Endothelial cell of umbilical vein (primary cell): ENCODE results near the gene GPATCH2. TPM values are rescaled to one million over a fixed set of nuclear protein-coding genes. Genes with fewer than 3 reads are reported as not detected.

ENCODE experiments used
- BruUV-seq: library from RNA; stranded (reverse); fragments of 400-500 nt; replicated peaks from 2 replicates; lab custom pipeline; 2021; lab: Mats Ljungman, UMichigan
- CTCF ChIA-PET: fragments of 300-600, 350-600 bp; sonication (Branson Sonifier 250); formaldehyde crosslinking; loops from one replicate; lab custom pipeline; 2021; ENCODE audit warnings: antibody characterized with exemption, inconsistent platforms; lab: Charles Lee
- POLR2A ChIA-PET: fragments of 300-600, 350-600 bp; sonication (Branson Sonifier 250); formaldehyde crosslinking; loops from one replicate; lab custom pipeline; 2021; ENCODE audit warnings: antibody characterized with exemption, inconsistent platforms; lab: Charles Lee
- DNase-seq: peaks from one replicate; pipeline ENCODE4 v3.0.0-alpha.2; 2011; ENCODE audit warnings: low read depth, low spot score
- FAIRE-seq: peaks from 2 replicates; lab custom pipeline; 2011; peaks lifted over from hg19 to GRCh38; lab: Jason Lieb, UNC
- H2AFZ ChIP-seq: 2 replicates; pipeline ENCODE4 v1.6.0; 2012; ENCODE audit warnings: low read depth, low read length, control low read depth, inconsistent platforms
- H3K27ac ChIP-seq: 2 replicates; pipeline ENCODE4 v1.5.1; 2011; ENCODE audit warnings: low read depth, mild to moderate bottlenecking, control low read depth, low read length, moderate library complexity; ENCODE audit not compliant: insufficient read depth
- H3K27me3 ChIP-seq, 2 experiments: 2 replicates each; pipeline versions ENCODE4 v1.6.0 to v1.6.1; 2011; ENCODE audit warnings: low read length in 2 of 2, mixed read lengths in 1 of 2; ENCODE audit not compliant: control insufficient read depth in 2 of 2, insufficient read depth in 2 of 2
- H3K36me3 ChIP-seq, 2 experiments: 2 replicates in 1 of 2; 3 replicates in 1 of 2; pipeline ENCODE4 v1.5.1; 2011; ENCODE audit warnings: low read length in 2 of 2, mild to moderate bottlenecking in 1 of 2, moderate library complexity in 1 of 2; ENCODE audit not compliant: control insufficient read depth in 2 of 2, insufficient read depth in 2 of 2; ENCODE audit errors: extremely low read depth in 1 of 2
- H3K4me1 ChIP-seq: 3 replicates; pipeline ENCODE4 v1.5.1; 2011; ENCODE audit warnings: mild to moderate bottlenecking, low read length; ENCODE audit not compliant: control insufficient read depth, insufficient read depth; ENCODE audit errors: extremely low read depth
- H3K4me2 ChIP-seq: 2 replicates; pipeline ENCODE4 v1.6.1; 2011; ENCODE audit warnings: low read length, control low read depth, mixed read lengths; ENCODE audit not compliant: insufficient read depth
- H3K4me3 ChIP-seq, 3 experiments: fragments of 200-600 bp in 1 of 3; sonication (generic), shearing (Covaris generic) in 1 of 3; replicated peaks in 1 of 3; 2 replicates each; pipeline ENCODE4 v1.5.1; 2011 to 2016; ENCODE audit warnings: control low read depth in 3 of 3, low read length in 3 of 3, mild to moderate bottlenecking in 2 of 3, inconsistent platforms in 1 of 3, low read depth in 1 of 3, moderate library complexity in 1 of 3; ENCODE audit not compliant: insufficient read depth in 1 of 3
- H3K79me2 ChIP-seq: 2 replicates; pipeline ENCODE4 v1.6.0; 2012; ENCODE audit warnings: low read length, inconsistent platforms; ENCODE audit not compliant: control insufficient read depth, insufficient read depth
- H3K9ac ChIP-seq: replicated peaks from 2 replicates; pipeline ENCODE3; 2011; ENCODE audit warnings: low read length, control low read depth; ENCODE audit not compliant: insufficient read depth; ENCODE audit errors: extremely low read depth
- H3K9me1 ChIP-seq: replicated peaks from 3 replicates; pipeline ENCODE4 v1.6.0; 2011; ENCODE audit warnings: mild to moderate bottlenecking, low read length; ENCODE audit not compliant: control insufficient read depth, insufficient read depth; ENCODE audit errors: extremely low read depth
- H3K9me3 ChIP-seq: replicated peaks from 2 replicates; pipeline ENCODE4 v1.5.1; 2012; ENCODE audit warnings: low read length, inconsistent platforms; ENCODE audit not compliant: control insufficient read depth, insufficient read depth
- H4K20me1 ChIP-seq: replicated peaks from 2 replicates; pipeline ENCODE3; 2011; ENCODE audit warnings: mild to moderate bottlenecking, low read length; ENCODE audit not compliant: control insufficient read depth, insufficient read depth; ENCODE audit errors: extremely low read depth
- JUN ChIP-seq: IDR thresholded peaks from 2 replicates; pipeline ENCODE4 v1.6.1; 2011; ENCODE audit warnings: borderline replicate concordance, low read depth; ENCODE audit not compliant: insufficient read length, insufficient read depth
- MYC ChIP-seq: IDR thresholded peaks from one replicate; pipeline ENCODE4 v1.6.1; 2011; ENCODE audit warnings: mild to moderate bottlenecking, low read depth, low read length
- POLR2AphosphoS5 ChIP-seq: IDR thresholded peaks from 2 replicates; pipeline ENCODE4 v1.6.1; 2012; ENCODE audit warnings: low read depth, mild to moderate bottlenecking, control low read depth, low read length, moderate library complexity; ENCODE audit not compliant: insufficient read depth
- dilution Hi-C: fragments of 300-500 bp; cut with MboI; formaldehyde crosslinking; loops from one replicate; pipeline ENCODE4 v1.15.0; 2019; ENCODE audit warnings: low sequenced_read_pairs; ENCODE audit not compliant: extremely low pct_ligation_motif_present
- intact Hi-C: fragments of 100-400 bp; cut with micrococcal nuclease; formaldehyde crosslinking; loops from one replicate; pipeline ENCODE4 v1.10.0; 2022
- polyA plus RNA-seq, 4 experiments: library from polyadenylated mRNA; depleted of rRNA in 3 of 4; stranded (reverse) in 3 of 4; unstranded in 1 of 4; fragments of >200 nt; gene quantifications; 2 replicates each; pipeline versions ENCODE4 v1.2.1 to v1.2.3, GENCODE V29; 2011 to 2012; ENCODE audit warnings: missing spikeins in 1 of 4
- total RNA-seq: library from RNA; stranded (reverse); gene quantifications from 2 replicates; pipeline ENCODE4 v1.2.3, GENCODE V29; 2021
- TF ChIP-seq, protein P1 (sequence below), 2 donors: IDR thresholded peaks; 1 replicate in 1 of 2; 2 replicates in 1 of 2; pipeline ENCODE4 v1.5.1; 2011; ENCODE audit warnings: low read length in 2 of 2, mild to moderate bottlenecking in 2 of 2, moderate library complexity in 2 of 2, control low read depth in 1 of 2, inconsistent platforms in 1 of 2, low read depth in 1 of 2; ENCODE audit not compliant: insufficient read depth in 1 of 2; ENCODE audit errors: extremely low read depth in 1 of 2
- TF ChIP-seq, protein P2 (sequence below): IDR thresholded peaks from 2 replicates; pipeline ENCODE4 v1.6.1; 2011; ENCODE audit not compliant: insufficient read depth, insufficient read length

GPATCH2 gene
- total and polyA plus RNA-seq, 2 donors (not counting 3 experiments of a cell fraction or from before 2014, with no cell fraction given) = 3.3 to 15.6 TPM

DNA sequence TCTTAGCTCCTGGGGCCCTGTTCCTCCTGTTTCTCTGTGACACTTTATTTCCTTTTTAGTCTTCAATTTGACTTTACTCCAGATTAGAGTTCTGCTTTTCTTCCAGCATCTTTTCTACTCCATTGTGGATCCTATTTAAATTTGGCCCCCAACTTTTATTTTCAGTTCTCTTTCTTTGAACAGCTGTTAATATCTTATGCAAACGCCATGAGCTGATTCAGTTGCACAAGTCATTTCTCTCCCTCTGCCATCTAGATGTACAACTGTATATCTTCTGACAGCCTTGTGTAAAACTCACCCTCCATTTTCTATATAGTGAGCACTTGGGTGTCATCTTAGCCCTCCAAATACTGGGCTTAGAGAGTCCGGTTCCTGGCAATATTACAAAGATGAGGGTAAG is 42.5 kb upstream of the GPATCH2 start:
- Histone ChIP-seq H2AFZ (no peak overlapping the region), H3K4me3 (no peak overlapping the region), H3K79me2 (no peaks in the 10 kb centered on the region), H3K27ac (no peak overlapping the region), H3K27me3 (no peaks in the 10 kb centered on the region), H3K4me2 (no peak overlapping the region), H3K4me1 (no peaks in the 10 kb centered on the region), H4K20me1 (peaks cover 2% of the 10 kb centered on the region), H3K9me1 (no peaks in the 10 kb centered on the region), H3K9me3 (no peaks in the 10 kb centered on the region), H3K9ac (no peak overlapping the region), H3K36me3 (no peaks in the 10 kb centered on the region)
- TF ChIP-seq, protein P1, sequence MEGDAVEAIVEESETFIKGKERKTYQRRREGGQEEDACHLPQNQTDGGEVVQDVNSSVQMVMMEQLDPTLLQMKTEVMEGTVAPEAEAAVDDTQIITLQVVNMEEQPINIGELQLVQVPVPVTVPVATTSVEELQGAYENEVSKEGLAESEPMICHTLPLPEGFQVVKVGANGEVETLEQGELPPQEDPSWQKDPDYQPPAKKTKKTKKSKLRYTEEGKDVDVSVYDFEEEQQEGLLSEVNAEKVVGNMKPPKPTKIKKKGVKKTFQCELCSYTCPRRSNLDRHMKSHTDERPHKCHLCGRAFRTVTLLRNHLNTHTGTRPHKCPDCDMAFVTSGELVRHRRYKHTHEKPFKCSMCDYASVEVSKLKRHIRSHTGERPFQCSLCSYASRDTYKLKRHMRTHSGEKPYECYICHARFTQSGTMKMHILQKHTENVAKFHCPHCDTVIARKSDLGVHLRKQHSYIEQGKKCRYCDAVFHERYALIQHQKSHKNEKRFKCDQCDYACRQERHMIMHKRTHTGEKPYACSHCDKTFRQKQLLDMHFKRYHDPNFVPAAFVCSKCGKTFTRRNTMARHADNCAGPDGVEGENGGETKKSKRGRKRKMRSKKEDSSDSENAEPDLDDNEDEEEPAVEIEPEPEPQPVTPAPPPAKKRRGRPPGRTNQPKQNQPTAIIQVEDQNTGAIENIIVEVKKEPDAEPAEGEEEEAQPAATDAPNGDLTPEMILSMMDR (IDR thresholded peaks at IDR 0.05; ENCODE audit: extremely low read depth in 1 of 2, insufficient read depth in 1 of 2, low read depth in 1 of 2, low read length in 2 of 2) = no peak
- TF ChIP-seq, protein P2, sequence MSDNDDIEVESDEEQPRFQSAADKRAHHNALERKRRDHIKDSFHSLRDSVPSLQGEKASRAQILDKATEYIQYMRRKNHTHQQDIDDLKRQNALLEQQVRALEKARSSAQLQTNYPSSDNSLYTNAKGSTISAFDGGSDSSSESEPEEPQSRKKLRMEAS = no peak
- TF ChIP-seq POLR2AphosphoS5 (no peak), MYC (no peak), JUN (no peak)
- ChIA-PET CTCF (interaction anchor here (1.0 kb wide), 1 partner anchor 13 kb away, joined by 3 read pairs; no protein-coding TSS in a partner anchor), POLR2A (no interaction called here)
- DNase-seq = no peak
- no peak for FAIRE-seq
- intact Hi-C loops (no loop called here), dilution Hi-C loops (no loop called here)
- no TSS peak for BruUV-seq
